GM12878 (cell line): Measurements from ENCODE around the gene UQCC2. TPM values are rescaled to one million over a fixed set of nuclear protein-coding genes. Genes with fewer than 3 reads are reported as not detected.

Experiments
- ATAC-seq: fragments of 200-7000 bp; cut with Tn5 transposase; 3 replicates; pipeline ENCODE4 v1.9.1; 2020; ENCODE audit warnings: mild to moderate bottlenecking, moderate library complexity
- BruUV-seq: library from RNA; stranded (reverse); fragments of 400-500 nt; replicated peaks from 2 replicates; lab custom pipeline; 2021; lab: Mats Ljungman, UMichigan
- CTCF ChIA-PET: fragments of 300-600 bp; sonication (Branson Sonifier 250); formaldehyde crosslinking; extraction: SDS; loops from one replicate; lab custom pipeline; 2021; ENCODE audit warnings: inconsistent platforms; lab: Yijun Ruan, JAX
- POLR2A ChIA-PET: fragments of 350-600 bp; formaldehyde crosslinking; extraction: SDS; loops from one replicate; lab custom pipeline; 2021; ENCODE audit warnings: inconsistent platforms; lab: Charles Lee
- RAD21 ChIA-PET: fragments of 300-600 bp; sonication (Branson Sonifier 250); formaldehyde crosslinking; loops from one replicate; lab custom pipeline; 2023; ENCODE audit warnings: antibody characterized with exemption; ENCODE audit not compliant: unreplicated experiment; lab: Charles Lee
- SMC1A ChIA-PET: fragments of 300-600 bp; sonication (Branson Sonifier 250); formaldehyde crosslinking; loops from one replicate; lab custom pipeline; 2023; ENCODE audit not compliant: unreplicated experiment, uncharacterized antibody; lab: Charles Lee
- DNase-seq: peaks from one replicate; pipeline ENCODE4 v3.0.0-alpha.2; 2011; ENCODE audit warnings: low read depth, low spot score
- FAIRE-seq: peaks from 3 replicates; lab custom pipeline; 2011; peaks lifted over from hg19 to GRCh38; lab: Jason Lieb, UNC
- H2AFZ ChIP-seq: 2 replicates; pipeline ENCODE4 v1.6.0; 2011; ENCODE audit warnings: low read depth, low read length, control low read depth; ENCODE audit not compliant: control insufficient read depth
- H3K27ac ChIP-seq: 2 replicates; pipeline ENCODE4 v1.5.1; 2011; ENCODE audit warnings: control low read depth; ENCODE audit not compliant: control insufficient read depth, insufficient read depth
- H3K27me3 ChIP-seq, 2 experiments: replicated peaks in 1 of 2; 2 replicates each; pipeline versions ENCODE4 v1.6.0 to v1.6.1; 2011; ENCODE audit warnings: low read length in 1 of 2; ENCODE audit not compliant: control insufficient read depth in 2 of 2, insufficient read depth in 2 of 2
- H3K36me3 ChIP-seq, 2 experiments: 2 replicates each; pipeline ENCODE4 v1.5.1; 2011; ENCODE audit warnings: low read length in 1 of 2; ENCODE audit not compliant: control insufficient read depth in 2 of 2, insufficient read depth in 2 of 2
- H3K4me1 ChIP-seq: 2 replicates; pipeline ENCODE4 v1.6.1; 2011; ENCODE audit warnings: mild to moderate bottlenecking, low read length, moderate library complexity, mixed read lengths; ENCODE audit not compliant: control insufficient read depth, insufficient read depth
- H3K4me2 ChIP-seq: 2 replicates; pipeline ENCODE4 v1.6.0; 2011; ENCODE audit warnings: control low read depth; ENCODE audit not compliant: control insufficient read depth, insufficient read depth
- H3K4me3 ChIP-seq: fragments of 200-600 bp; sonication (generic); 2 replicates; pipeline ENCODE4 v1.5.1; 2016
- H3K79me2 ChIP-seq: 2 replicates; pipeline ENCODE4 v1.6.0; 2011; ENCODE audit warnings: low read length; ENCODE audit not compliant: control insufficient read depth, insufficient read depth
- H3K9ac ChIP-seq: 2 replicates; pipeline ENCODE4 v1.8.0; 2011; ENCODE audit warnings: low read length, control low read depth, mixed read lengths; ENCODE audit not compliant: control insufficient read depth, insufficient read depth
- H3K9me3 ChIP-seq: replicated peaks from 3 replicates; pipeline ENCODE4 v1.5.1; 2011; ENCODE audit warnings: mild to moderate bottlenecking, low read length; ENCODE audit not compliant: control insufficient read depth, insufficient read depth
- H4K20me1 ChIP-seq: 2 replicates; pipeline ENCODE4 v1.6.0; 2011; ENCODE audit not compliant: control insufficient read depth, insufficient read depth
- BCL11A ChIP-seq: IDR thresholded peaks from 2 replicates; pipeline ENCODE4 v1.6.1; 2011; ENCODE audit warnings: low read depth, low read length
- BMI1 ChIP-seq: fragments of 450-650 bp; IDR thresholded peaks from 2 replicates; pipeline ENCODE4 v1.6.1; 2016; ENCODE audit warnings: mild to moderate bottlenecking, moderate library complexity, borderline replicate concordance
- EGR1 ChIP-seq, 2 experiments: IDR thresholded peaks; 1 replicate in 1 of 2; 2 replicates in 1 of 2; pipeline ENCODE4 v1.6.1; 2011 to 2012; ENCODE audit warnings: low read depth in 2 of 2, low read length in 2 of 2, borderline replicate concordance in 1 of 2, mild to moderate bottlenecking in 1 of 2, moderate library complexity in 1 of 2
- FOS ChIP-seq: IDR thresholded peaks from 3 replicates; pipeline ENCODE4 v1.6.1; 2011; ENCODE audit warnings: borderline replicate concordance; ENCODE audit not compliant: insufficient read length; ENCODE audit errors: extremely low read depth
- NFXL1 ChIP-seq: fragments of 450-650 bp; IDR thresholded peaks from 2 replicates; pipeline ENCODE4 v1.6.1; 2017; ENCODE audit warnings: antibody characterized with exemption, mild to moderate bottlenecking, borderline replicate concordance
- NFYB ChIP-seq: IDR thresholded peaks from 2 replicates; pipeline ENCODE4 v1.6.1; 2011; ENCODE audit warnings: low read depth, mild to moderate bottlenecking, low read length, improper control_type of control experiment, moderate library complexity; ENCODE audit not compliant: insufficient read depth
- RAD51 ChIP-seq: fragments of 450-650 bp; IDR thresholded peaks from 2 replicates; pipeline ENCODE4 v1.6.1; 2016; ENCODE audit warnings: moderate library complexity, mild to moderate bottlenecking, inconsistent platforms
- SMAD1 ChIP-seq: fragments of 450-650 bp; IDR thresholded peaks from 2 replicates; pipeline ENCODE4 v1.6.1; 2018; ENCODE audit warnings: mild to moderate bottlenecking, low read depth; ENCODE audit not compliant: partially characterized antibody
- ZNF274 ChIP-seq: IDR thresholded peaks from one replicate; pipeline ENCODE4 v1.8.0; 2011; ENCODE audit not compliant: insufficient read length, insufficient read depth
- ZSCAN29 ChIP-seq: fragments of 450-650 bp; IDR thresholded peaks from 2 replicates; pipeline ENCODE4 v1.6.1; 2017; ENCODE audit warnings: mild to moderate bottlenecking, moderate library complexity
- whole genome bisulfite sequencing: methylation state at CpG from one replicate; pipeline ENCODE4 v1.1.6; 2016; ENCODE audit warnings: low lambda C conversion rate; ENCODE audit not compliant: insufficient replicate concordance, insufficient coverage; ENCODE audit errors: missing lambda C conversion rate; 5-methylcytosine and 5-hydroxymethylcytosine counted together
- in situ Hi-C: fragments of 300-500 bp; cut with MboI; formaldehyde crosslinking; loops from 9 replicates; pipeline ENCODE4 v1.14.3; 2018; ENCODE audit warnings: mixed read lengths
- intact Hi-C: fragments of 100-400 bp; cut with micrococcal nuclease; formaldehyde crosslinking; loops from one replicate; pipeline ENCODE4 v1.14.2; 2022; ENCODE audit not compliant: unreplicated experiment
- polyA plus RNA-seq, 11 experiments: library from polyadenylated mRNA; depleted of rRNA in 4 of 11; unstranded in 6 of 11; stranded (reverse) in 5 of 11; fragments of >200 nt; fragmentation: Nextera tagmentation in 4 of 11; fragmentation: Illumina TruSeq in 1 of 11; extraction: Ambion mirVana in 4 of 11; extraction: Trizol in 1 of 11; gene quantifications; 1 replicate in 1 of 11; 2 replicates in 10 of 11; pipeline versions ENCODE4 v1.2.1 to v1.2.3, GENCODE V29; 2011 to 2016; ENCODE audit warnings: inconsistent platforms in 2 of 11, missing spikeins in 2 of 11, low read depth in 1 of 11
- total RNA-seq, 4 experiments: library from RNA; depleted of rRNA in 3 of 4; stranded (reverse); fragments of >200 nt in 3 of 4; fragmentation: Illumina TruSeq in 1 of 4; extraction: Trizol in 1 of 4; gene quantifications; 2 replicates each; pipeline versions ENCODE4 v1.2.1 to v1.2.3, GENCODE V29; 2013 to 2021
- TF ChIP-seq, protein P1 (sequence below): fragments of 450-650 bp; formaldehyde crosslinking; IDR thresholded peaks from 2 replicates; pipeline ENCODE4 v1.4.0; 2020; ENCODE audit warnings: mild to moderate bottlenecking, moderate library complexity
- TF ChIP-seq, protein P2 (sequence below): fragments of 450-650 bp; IDR thresholded peaks from 2 replicates; pipeline ENCODE4 v1.6.1; 2017; ENCODE audit warnings: antibody characterized with exemption, mild to moderate bottlenecking, moderate library complexity
- TF ChIP-seq, protein P3 (sequence below): fragments of 450-650 bp; IDR thresholded peaks from 2 replicates; pipeline ENCODE4 v1.6.1; 2017; ENCODE audit warnings: borderline replicate concordance
- TF ChIP-seq, protein P4 (sequence below): IDR thresholded peaks from 2 replicates; pipeline ENCODE4 v1.6.1; 2012; ENCODE audit warnings: low read depth, low read length, improper control_type of control experiment

The UQCC2 gene
- total and polyA plus RNA-seq, 10 of the 15 experiments (the other 5 are each of a cell fraction or from before 2014, with no cell fraction given): 40.6 to 478 (median 71.2) TPM

DNA sequence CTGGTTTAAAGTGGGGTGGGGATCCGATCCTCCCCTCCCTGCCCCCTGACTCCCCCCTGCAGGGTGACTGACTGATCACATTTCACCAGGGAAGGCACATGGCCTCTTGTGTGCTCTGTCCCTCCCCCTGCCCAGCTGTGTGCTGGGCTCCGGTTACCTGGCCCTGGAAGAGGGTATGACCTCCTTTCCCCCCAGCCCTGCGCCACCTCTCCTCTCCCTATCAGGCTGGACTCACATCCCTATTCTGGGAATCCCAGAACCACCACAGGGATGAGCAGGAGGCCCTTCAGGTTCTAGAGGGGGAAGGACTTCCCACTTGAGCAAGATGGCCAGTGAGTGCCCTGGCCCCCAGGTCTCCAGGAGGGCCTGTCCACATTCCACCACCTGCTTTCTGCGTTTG is 37.3 kb upstream of the UQCC2 start (continued):
- no peak for TF ChIP-seq BMI1
- no peak for TF ChIP-seq SMAD1
- TF ChIP-seq NFXL1: no peak
- no peak for TF ChIP-seq FOS
- TF ChIP-seq, protein P1, sequence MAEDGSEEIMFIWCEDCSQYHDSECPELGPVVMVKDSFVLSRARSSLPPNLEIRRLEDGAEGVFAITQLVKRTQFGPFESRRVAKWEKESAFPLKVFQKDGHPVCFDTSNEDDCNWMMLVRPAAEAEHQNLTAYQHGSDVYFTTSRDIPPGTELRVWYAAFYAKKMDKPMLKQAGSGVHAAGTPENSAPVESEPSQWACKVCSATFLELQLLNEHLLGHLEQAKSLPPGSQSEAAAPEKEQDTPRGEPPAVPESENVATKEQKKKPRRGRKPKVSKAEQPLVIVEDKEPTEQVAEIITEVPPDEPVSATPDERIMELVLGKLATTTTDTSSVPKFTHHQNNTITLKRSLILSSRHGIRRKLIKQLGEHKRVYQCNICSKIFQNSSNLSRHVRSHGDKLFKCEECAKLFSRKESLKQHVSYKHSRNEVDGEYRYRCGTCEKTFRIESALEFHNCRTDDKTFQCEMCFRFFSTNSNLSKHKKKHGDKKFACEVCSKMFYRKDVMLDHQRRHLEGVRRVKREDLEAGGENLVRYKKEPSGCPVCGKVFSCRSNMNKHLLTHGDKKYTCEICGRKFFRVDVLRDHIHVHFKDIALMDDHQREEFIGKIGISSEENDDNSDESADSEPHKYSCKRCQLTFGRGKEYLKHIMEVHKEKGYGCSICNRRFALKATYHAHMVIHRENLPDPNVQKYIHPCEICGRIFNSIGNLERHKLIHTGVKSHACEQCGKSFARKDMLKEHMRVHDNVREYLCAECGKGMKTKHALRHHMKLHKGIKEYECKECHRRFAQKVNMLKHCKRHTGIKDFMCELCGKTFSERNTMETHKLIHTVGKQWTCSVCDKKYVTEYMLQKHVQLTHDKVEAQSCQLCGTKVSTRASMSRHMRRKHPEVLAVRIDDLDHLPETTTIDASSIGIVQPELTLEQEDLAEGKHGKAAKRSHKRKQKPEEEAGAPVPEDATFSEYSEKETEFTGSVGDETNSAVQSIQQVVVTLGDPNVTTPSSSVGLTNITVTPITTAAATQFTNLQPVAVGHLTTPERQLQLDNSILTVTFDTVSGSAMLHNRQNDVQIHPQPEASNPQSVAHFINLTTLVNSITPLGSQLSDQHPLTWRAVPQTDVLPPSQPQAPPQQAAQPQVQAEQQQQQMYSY (CRISPR knock-in tag): no peak
- no peak for TF ChIP-seq EGR1 (IDR thresholded peaks at IDR 0.05; ENCODE audit: borderline replicate concordance in 1 of 2, low read depth in 2 of 2, low read length in 2 of 2)
- TF ChIP-seq RAD51: no peak
- no peak for TF ChIP-seq ZSCAN29

DNA sequence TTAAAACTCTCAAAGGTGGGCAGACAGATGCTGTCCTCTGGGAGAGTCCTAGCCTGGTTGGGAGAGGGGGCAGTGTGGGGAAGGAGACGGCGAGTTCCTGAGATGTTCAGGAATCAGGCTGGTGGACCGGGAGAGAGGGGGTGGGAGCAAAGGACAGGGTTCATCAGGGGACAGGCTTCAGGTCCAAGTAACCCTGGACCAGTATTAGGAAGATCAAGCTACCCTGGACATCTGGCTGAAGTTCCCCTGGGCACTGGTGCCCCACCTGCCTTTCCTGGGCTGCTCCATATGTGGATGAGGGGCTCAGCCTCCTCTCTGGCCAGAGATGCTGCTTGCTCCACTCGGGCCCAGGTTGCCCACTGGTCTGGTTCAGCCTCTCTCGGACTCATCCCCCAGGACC is 36.3 kb upstream of the UQCC2 start:
- Histone ChIP-seq H3K27ac (no peak overlapping the region), H3K9me3 (no peaks in the 10 kb centered on the region), H2AFZ (no peak overlapping the region), H3K4me3 (no peak overlapping the region), H3K27me3 (no peaks in the 10 kb centered on the region; a peak in 1 of 4 replicates), H3K4me2 (no peak overlapping the region), H3K4me1 (peaks cover 5% of the 10 kb centered on the region; the same call in 1 of the 2 replicates), H4K20me1 (no peaks in the 10 kb centered on the region), H3K79me2 (no peaks in the 10 kb centered on the region), H3K9ac (no peak overlapping the region), H3K36me3 (no peaks in the 10 kb centered on the region)
- RAD21 ChIA-PET: interaction anchor here (0.6 to 0.9 kb wide), 2 partner anchors 36 to 41 kb away, joined by 3 read pairs; partner anchors contain the start of genes LEMD2 and UQCC2
- DNase-seq: no peak
- no peak for ATAC-seq
- WGBS: 48% methylated on average over 5 of the region's 5 CpGs
- no TSS peak for BruUV-seq
- intact Hi-C loops: no loop called here
- SMC1A ChIA-PET: no interaction called here
- POLR2A ChIA-PET: interaction anchor here (0.9 kb wide), 1 partner anchor 25 kb away, joined by 6 read pairs; no protein-coding TSS in a partner anchor
- in situ Hi-C loops: no loop called here
- CTCF ChIA-PET: interaction anchor here (1.0 to 7.2 kb wide), 2 partner anchors 37 to 47 kb away, joined by 3 to 46 read pairs; partner anchors contain the start of gene UQCC2
- FAIRE-seq: no peak
- no peak for TF ChIP-seq NFYB
- no peak for TF ChIP-seq ZNF274
- TF ChIP-seq, protein P2, sequence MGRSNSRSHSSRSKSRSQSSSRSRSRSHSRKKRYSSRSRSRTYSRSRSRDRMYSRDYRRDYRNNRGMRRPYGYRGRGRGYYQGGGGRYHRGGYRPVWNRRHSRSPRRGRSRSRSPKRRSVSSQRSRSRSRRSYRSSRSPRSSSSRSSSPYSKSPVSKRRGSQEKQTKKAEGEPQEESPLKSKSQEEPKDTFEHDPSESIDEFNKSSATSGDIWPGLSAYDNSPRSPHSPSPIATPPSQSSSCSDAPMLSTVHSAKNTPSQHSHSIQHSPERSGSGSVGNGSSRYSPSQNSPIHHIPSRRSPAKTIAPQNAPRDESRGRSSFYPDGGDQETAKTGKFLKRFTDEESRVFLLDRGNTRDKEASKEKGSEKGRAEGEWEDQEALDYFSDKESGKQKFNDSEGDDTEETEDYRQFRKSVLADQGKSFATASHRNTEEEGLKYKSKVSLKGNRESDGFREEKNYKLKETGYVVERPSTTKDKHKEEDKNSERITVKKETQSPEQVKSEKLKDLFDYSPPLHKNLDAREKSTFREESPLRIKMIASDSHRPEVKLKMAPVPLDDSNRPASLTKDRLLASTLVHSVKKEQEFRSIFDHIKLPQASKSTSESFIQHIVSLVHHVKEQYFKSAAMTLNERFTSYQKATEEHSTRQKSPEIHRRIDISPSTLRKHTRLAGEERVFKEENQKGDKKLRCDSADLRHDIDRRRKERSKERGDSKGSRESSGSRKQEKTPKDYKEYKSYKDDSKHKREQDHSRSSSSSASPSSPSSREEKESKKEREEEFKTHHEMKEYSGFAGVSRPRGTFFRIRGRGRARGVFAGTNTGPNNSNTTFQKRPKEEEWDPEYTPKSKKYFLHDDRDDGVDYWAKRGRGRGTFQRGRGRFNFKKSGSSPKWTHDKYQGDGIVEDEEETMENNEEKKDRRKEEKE: no peak
- TF ChIP-seq, protein P3, sequence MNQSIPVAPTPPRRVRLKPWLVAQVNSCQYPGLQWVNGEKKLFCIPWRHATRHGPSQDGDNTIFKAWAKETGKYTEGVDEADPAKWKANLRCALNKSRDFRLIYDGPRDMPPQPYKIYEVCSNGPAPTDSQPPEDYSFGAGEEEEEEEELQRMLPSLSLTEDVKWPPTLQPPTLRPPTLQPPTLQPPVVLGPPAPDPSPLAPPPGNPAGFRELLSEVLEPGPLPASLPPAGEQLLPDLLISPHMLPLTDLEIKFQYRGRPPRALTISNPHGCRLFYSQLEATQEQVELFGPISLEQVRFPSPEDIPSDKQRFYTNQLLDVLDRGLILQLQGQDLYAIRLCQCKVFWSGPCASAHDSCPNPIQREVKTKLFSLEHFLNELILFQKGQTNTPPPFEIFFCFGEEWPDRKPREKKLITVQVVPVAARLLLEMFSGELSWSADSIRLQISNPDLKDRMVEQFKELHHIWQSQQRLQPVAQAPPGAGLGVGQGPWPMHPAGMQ: no peak
- TF ChIP-seq, protein P4, sequence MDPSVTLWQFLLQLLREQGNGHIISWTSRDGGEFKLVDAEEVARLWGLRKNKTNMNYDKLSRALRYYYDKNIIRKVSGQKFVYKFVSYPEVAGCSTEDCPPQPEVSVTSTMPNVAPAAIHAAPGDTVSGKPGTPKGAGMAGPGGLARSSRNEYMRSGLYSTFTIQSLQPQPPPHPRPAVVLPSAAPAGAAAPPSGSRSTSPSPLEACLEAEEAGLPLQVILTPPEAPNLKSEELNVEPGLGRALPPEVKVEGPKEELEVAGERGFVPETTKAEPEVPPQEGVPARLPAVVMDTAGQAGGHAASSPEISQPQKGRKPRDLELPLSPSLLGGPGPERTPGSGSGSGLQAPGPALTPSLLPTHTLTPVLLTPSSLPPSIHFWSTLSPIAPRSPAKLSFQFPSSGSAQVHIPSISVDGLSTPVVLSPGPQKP: no peak
- TF ChIP-seq BCL11A: no peak
